MCF 10A (cell line): ENCODE measurements around the gene MSI2. TPM values are rescaled to one million over a fixed set of nuclear protein-coding genes. Genes with fewer than 3 reads are reported as not detected.

ENCODE experiments used
- BruUV-seq: library from RNA; stranded (reverse); fragments of 400-500 nt; replicated peaks from 2 replicates; lab custom pipeline; 2021; lab: Mats Ljungman, UMichigan
- CTCF ChIA-PET: fragments of 300-600 bp; sonication (Branson Sonifier 250); formaldehyde crosslinking; extraction: SDS; loops from one replicate; lab custom pipeline; 2021; ENCODE audit warnings: antibody characterized with exemption, inconsistent platforms; lab: Yijun Ruan, JAX
- POLR2A ChIA-PET: fragments of 300-600, 350-650 bp; sonication (Branson Sonifier 250); formaldehyde crosslinking; extraction: SDS; loops from one replicate; lab custom pipeline; 2020; ENCODE audit warnings: antibody characterized with exemption, inconsistent platforms; lab: Yijun Ruan, JAX
- DNase-seq: peaks from one replicate; pipeline ENCODE4 v3.0.0-alpha.2; 2018; ENCODE audit not compliant: unreplicated experiment
- H3K27ac Mint-ChIP-seq: one replicate; pipeline ENCODE4 v1.8.0; 2022; ENCODE audit warnings: mild to moderate bottlenecking, low read depth, mixed read lengths; ENCODE audit not compliant: unreplicated experiment
- H3K27me3 Mint-ChIP-seq: one replicate; pipeline ENCODE4 v1.8.0; 2022; ENCODE audit warnings: mixed read lengths; ENCODE audit not compliant: insufficient read depth, unreplicated experiment
- H3K36me3 Mint-ChIP-seq: one replicate; pipeline ENCODE4 v1.8.0; 2022; ENCODE audit warnings: mild to moderate bottlenecking, moderate library complexity, mixed read lengths; ENCODE audit not compliant: insufficient read depth, unreplicated experiment
- H3K4me1 Mint-ChIP-seq: one replicate; pipeline ENCODE4 v1.8.0; 2022; ENCODE audit warnings: mixed read lengths; ENCODE audit not compliant: insufficient read depth, unreplicated experiment
- H3K4me3 Mint-ChIP-seq: one replicate; pipeline ENCODE4 v1.8.0; 2022; ENCODE audit warnings: mild to moderate bottlenecking, moderate library complexity, mixed read lengths; ENCODE audit not compliant: unreplicated experiment
- H3K9me3 Mint-ChIP-seq: one replicate; pipeline ENCODE4 v1.8.0; 2022; ENCODE audit warnings: mixed read lengths; ENCODE audit not compliant: unreplicated experiment
- intact Hi-C: fragments of 100-400 bp; cut with micrococcal nuclease; formaldehyde crosslinking; loops from 2 replicates; pipeline ENCODE4 v1.14.1; 2022
- total RNA-seq: library from RNA; stranded (reverse); gene quantifications from 2 replicates; pipeline ENCODE4 v1.2.3, GENCODE V29; 2022
- TF ChIP-seq, protein P1 (sequence below): fragments of 200-600 bp; IDR thresholded peaks from one replicate; pipeline ENCODE4 v1.8.0; 2022; ENCODE audit warnings: antibody characterized with exemption, mild to moderate bottlenecking; ENCODE audit not compliant: unreplicated experiment

The MSI2 gene
- total RNA-seq, 1 experiment from 2014 or later, result 60.6 TPM

DNA sequence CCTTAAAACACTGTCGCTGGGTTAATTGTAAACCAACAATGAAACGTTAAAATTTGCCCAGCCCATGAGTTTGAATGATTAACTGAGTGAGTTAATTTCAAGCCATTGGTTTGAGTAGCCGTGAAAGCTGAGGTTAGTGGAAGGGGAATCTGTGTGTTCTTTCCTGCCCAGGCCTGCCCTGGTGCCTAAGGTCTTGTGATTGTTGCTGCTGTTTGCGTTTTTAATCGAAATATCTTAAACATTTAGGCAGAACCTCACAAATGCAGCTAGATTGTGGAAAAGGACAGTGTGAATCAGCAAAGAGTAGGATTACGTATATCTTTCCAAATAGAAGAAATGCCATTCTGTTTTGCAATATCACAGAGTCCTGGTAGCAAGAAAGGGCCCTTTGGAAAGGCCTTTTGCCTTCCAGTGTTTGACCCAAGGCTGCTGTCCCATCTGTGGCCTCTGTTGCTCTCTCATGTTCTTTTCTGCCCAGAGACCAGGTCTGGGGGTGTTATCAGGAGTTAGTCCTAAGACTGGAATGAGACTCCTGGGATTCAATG lies 113.8 kb downstream of the MSI2 start:
- BruUV-seq, result no TSS peak
- POLR2A ChIA-PET, result interaction anchor here (0.6 to 2.7 kb wide), 13 partner anchors 10 to 302 kb away, joined by 3 to 13 read pairs (median 3); no protein-coding TSS in a partner anchor
- Mint-ChIP-seq H3K27me3 (no peaks in the 10 kb centered on the region), H3K27ac (peak overlapping the region; percentile 95), H3K4me3 (no peak overlapping the region), H3K9me3 (no peaks in the 10 kb centered on the region), H3K4me1 (peaks cover 58% of the 10 kb centered on the region), H3K36me3 (peaks cover 7% of the 10 kb centered on the region)
- peak; percentile 82 for DNase-seq
- CTCF ChIA-PET, result interaction anchor here (0.5 kb wide), 1 partner anchor 568 kb away, joined by 3 read pairs; no protein-coding TSS in a partner anchor
- intact Hi-C loops, result loop anchor here (2.0 kb wide), 2 partner anchors 71 to 111 kb away; no protein-coding TSS in a partner anchor
- TF ChIP-seq, protein P1, sequence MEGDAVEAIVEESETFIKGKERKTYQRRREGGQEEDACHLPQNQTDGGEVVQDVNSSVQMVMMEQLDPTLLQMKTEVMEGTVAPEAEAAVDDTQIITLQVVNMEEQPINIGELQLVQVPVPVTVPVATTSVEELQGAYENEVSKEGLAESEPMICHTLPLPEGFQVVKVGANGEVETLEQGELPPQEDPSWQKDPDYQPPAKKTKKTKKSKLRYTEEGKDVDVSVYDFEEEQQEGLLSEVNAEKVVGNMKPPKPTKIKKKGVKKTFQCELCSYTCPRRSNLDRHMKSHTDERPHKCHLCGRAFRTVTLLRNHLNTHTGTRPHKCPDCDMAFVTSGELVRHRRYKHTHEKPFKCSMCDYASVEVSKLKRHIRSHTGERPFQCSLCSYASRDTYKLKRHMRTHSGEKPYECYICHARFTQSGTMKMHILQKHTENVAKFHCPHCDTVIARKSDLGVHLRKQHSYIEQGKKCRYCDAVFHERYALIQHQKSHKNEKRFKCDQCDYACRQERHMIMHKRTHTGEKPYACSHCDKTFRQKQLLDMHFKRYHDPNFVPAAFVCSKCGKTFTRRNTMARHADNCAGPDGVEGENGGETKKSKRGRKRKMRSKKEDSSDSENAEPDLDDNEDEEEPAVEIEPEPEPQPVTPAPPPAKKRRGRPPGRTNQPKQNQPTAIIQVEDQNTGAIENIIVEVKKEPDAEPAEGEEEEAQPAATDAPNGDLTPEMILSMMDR, result no peak

DNA sequence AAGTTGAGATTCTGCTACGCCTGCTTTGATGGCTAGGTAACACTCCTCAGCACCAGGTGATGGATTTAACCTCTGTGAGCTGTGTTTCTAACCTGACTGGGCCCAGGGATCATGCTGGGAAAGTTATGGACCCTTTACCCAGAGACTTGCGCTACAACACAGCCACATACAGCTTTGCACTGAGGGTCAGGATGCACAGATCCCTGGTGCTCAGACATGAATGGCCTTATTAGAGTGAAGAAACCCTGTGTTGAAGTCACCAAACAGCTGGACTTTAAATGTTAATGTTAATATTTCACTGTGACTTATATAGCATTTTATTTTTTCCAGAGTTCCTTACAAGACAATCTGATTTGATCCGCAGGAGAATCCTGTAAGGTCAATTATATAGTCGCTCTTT lies 114.3 kb downstream of the MSI2 start:
- DNase-seq, result no peak
- TF ChIP-seq, protein P1, result no peak
- peak overlapping the region; percentile 95 for H3K27ac Mint-ChIP-seq
- ChIA-PET POLR2A (interaction anchor here (0.6 to 2.7 kb wide), 9 partner anchors 11 to 208 kb away, joined by 3 to 13 read pairs (median 3); no protein-coding TSS in a partner anchor), CTCF (interaction anchor here (0.5 kb wide), 1 partner anchor 568 kb away, joined by 3 read pairs; no protein-coding TSS in a partner anchor)
- TSS peak; percentile 66 for BruUV-seq
- H3K4me1 Mint-ChIP-seq, result peaks cover 58% of the 10 kb centered on the region
- no peaks in the 10 kb centered on the region for H3K27me3 Mint-ChIP-seq
- H3K4me3 Mint-ChIP-seq, result no peak overlapping the region
- intact Hi-C loops, result loop anchor here (2.0 kb wide), 2 partner anchors 70 to 112 kb away; no protein-coding TSS in a partner anchor
- H3K36me3 Mint-ChIP-seq, result peaks cover 7% of the 10 kb centered on the region
- no peaks in the 10 kb centered on the region for H3K9me3 Mint-ChIP-seq

DNA sequence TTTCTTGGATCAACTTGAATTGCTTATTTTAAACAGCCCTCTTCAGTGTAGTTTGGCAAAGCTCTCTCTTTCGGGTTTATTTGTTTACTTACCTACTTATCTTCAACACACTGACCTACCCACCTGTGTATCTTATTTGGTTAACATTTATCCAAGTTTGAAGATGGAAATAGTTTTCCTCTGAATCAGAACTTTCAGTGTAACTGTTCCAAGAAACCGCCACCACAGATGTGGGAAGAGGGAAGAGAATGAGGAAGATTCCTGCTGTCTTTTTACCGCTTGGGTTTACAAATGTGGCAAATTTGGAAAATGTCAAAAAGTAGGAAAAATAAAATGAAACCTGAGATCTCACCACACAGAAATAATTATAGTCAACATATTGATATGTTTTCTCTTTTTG lies 115.8 kb downstream of the MSI2 start:
- no peaks in the 10 kb centered on the region for H3K9me3 Mint-ChIP-seq
- peak; percentile 59 for DNase-seq
- peak overlapping the region; percentile 50 for H3K4me3 Mint-ChIP-seq
- TF ChIP-seq, protein P1, result no peak
- no peaks in the 10 kb centered on the region for H3K27me3 Mint-ChIP-seq
- peaks cover 7% of the 10 kb centered on the region for H3K36me3 Mint-ChIP-seq
- no TSS peak for BruUV-seq
- ChIA-PET POLR2A (interaction anchor here (0.7 to 1.9 kb wide), 9 partner anchors 9 to 654 kb away, joined by 3 to 9 read pairs (median 3); partner anchors contain the start of gene MSI2), CTCF (interaction anchor here (1.8 kb wide), 1 partner anchor 129 kb away, joined by 7 read pairs; no protein-coding TSS in a partner anchor)
- H3K4me1 Mint-ChIP-seq, result peaks cover 67% of the 10 kb centered on the region
- intact Hi-C loops, result no loop called here
- peak overlapping the region; percentile 73 for H3K27ac Mint-ChIP-seq

DNA sequence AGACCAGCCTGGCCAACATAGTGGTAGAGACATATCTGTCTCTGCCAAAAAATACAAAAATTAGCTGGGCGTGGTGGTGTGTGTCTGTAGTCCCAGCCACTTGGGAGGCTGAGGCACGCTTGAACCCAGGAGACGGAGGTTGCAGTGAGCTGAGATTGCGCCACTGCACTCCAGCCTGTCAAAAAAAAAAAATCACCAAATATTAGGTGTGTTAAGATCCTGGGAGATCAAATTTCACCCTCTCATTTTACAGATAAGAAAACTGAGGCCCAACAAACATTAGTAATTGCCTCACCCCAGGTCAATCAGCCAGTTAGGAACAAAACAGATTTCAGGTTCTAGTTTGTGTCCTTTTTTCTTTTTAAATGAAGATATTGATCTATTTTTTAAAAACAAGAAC lies 116.7 kb downstream of the MSI2 start:
- H3K4me1 Mint-ChIP-seq, result peaks cover 67% of the 10 kb centered on the region
- ChIA-PET POLR2A (interaction anchor here (0.7 to 1.9 kb wide), 6 partner anchors 13 to 655 kb away, joined by 3 to 9 read pairs (median 4); partner anchors contain the start of gene MSI2), CTCF (interaction anchor here (0.6 to 1.8 kb wide), 4 partner anchors 31 to 130 kb away, joined by 3 to 7 read pairs (median 3); no protein-coding TSS in a partner anchor)
- intact Hi-C loops, result no loop called here
- H3K27ac Mint-ChIP-seq, result peak overlapping the region; percentile 73
- TF ChIP-seq, protein P1, result no peak
- no peaks in the 10 kb centered on the region for H3K27me3 Mint-ChIP-seq
- H3K36me3 Mint-ChIP-seq, result peaks cover 7% of the 10 kb centered on the region
- BruUV-seq, result no TSS peak
- no peak for DNase-seq
- no peak overlapping the region for H3K4me3 Mint-ChIP-seq
- H3K9me3 Mint-ChIP-seq, result no peaks in the 10 kb centered on the region
